Transverse colon (tissue), 4 donors: Measurements from ENCODE around the gene SLAMF9.

Source experiments
- POLR2AphosphoS5 ChIP-seq, 3 donors: sonication (generic); formaldehyde crosslinking; IDR thresholded peaks; one replicate each; pipeline ENCODE4 v1.6.1; 2016; ENCODE audit warnings: antibody characterized with exemption in 3 of 3
- TF ChIP-seq, protein P1 (sequence below), 5 experiments: fragments of 200-600 bp in 3 of 5; fragments of 450-650 bp in 2 of 5; sonication (generic) in 3 of 5; IDR thresholded peaks; 1 replicate in 2 of 5; 2 replicates in 3 of 5; pipeline ENCODE4 v1.5.1; 2016 to 2017; ENCODE audit warnings: antibody characterized with exemption in 5 of 5, inconsistent platforms in 3 of 5, mild to moderate bottlenecking in 2 of 5, moderate library complexity in 1 of 5

DNA sequence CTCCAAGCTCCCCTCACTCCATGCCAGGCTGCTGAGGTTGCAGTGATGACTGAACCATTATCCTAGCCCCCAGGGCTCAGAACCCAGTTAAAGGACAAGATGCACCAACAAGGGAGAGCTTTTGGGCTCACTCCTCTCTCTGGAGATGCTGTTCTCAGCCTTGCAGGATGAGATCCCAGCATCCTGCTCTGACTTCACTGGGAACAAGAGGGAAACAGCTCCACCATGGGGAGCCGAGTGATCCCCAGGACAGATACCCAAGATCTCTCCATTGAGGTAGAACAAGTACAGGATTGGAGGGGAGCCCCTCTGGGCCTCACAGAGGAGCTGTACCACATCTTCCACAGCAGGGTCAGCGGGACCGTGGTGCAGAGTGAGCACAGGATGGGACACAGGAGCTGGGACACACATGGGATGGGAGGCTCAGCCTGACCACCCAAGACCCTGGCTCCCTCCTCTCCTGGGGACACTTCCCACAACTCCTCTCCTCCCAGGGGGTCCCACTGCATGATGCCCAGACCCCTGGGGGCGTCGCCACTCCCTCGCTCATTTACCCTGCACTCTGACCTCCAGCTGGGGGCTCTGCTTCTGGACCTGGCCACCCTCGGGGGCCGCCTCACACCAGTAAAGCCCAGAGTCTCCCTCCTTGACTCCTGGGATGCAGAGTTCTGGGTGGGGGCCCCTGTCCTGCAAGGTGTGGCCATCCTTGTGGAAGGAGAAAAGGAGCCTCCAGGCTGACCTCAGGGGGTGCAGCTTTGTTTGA is 18.6 kb upstream of the SLAMF9 start:
- TF ChIP-seq, protein P1, sequence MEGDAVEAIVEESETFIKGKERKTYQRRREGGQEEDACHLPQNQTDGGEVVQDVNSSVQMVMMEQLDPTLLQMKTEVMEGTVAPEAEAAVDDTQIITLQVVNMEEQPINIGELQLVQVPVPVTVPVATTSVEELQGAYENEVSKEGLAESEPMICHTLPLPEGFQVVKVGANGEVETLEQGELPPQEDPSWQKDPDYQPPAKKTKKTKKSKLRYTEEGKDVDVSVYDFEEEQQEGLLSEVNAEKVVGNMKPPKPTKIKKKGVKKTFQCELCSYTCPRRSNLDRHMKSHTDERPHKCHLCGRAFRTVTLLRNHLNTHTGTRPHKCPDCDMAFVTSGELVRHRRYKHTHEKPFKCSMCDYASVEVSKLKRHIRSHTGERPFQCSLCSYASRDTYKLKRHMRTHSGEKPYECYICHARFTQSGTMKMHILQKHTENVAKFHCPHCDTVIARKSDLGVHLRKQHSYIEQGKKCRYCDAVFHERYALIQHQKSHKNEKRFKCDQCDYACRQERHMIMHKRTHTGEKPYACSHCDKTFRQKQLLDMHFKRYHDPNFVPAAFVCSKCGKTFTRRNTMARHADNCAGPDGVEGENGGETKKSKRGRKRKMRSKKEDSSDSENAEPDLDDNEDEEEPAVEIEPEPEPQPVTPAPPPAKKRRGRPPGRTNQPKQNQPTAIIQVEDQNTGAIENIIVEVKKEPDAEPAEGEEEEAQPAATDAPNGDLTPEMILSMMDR (IDR thresholded peaks at IDR 0.05), result no peak
- TF ChIP-seq POLR2AphosphoS5 (IDR thresholded peaks at IDR 0.05), result no peak
